AG04450 (cell line): Measurements from ENCODE around the gene AUTS2. TPM values are rescaled to one million over a fixed set of nuclear protein-coding genes. Genes with fewer than 3 reads are reported as not detected.

Experiments
- CTCF ChIA-PET: fragments of 300-600, 350-600 bp; formaldehyde crosslinking; extraction: SDS; loops from one replicate; lab custom pipeline; 2022; ENCODE audit warnings: antibody characterized with exemption, inconsistent platforms; lab: Charles Lee
- POLR2A ChIA-PET: fragments of 350-600 bp; formaldehyde crosslinking; extraction: SDS; loops from one replicate; lab custom pipeline; 2021; ENCODE audit warnings: antibody characterized with exemption, inconsistent platforms; lab: Yijun Ruan, JAX
- DNase-seq: peaks from one replicate; pipeline ENCODE4 v3.0.0-alpha.2; 2011; ENCODE audit warnings: low read depth, low spot score
- H3K27ac ChIP-seq: one replicate; pipeline ENCODE4 v1.5.1; 2012; ENCODE audit warnings: low read depth, low read length, control low read depth
- H3K27me3 ChIP-seq: one replicate; pipeline ENCODE4 v1.6.0; 2012; ENCODE audit warnings: low read length; ENCODE audit not compliant: control insufficient read depth, insufficient read depth
- H3K4me3 ChIP-seq: 2 replicates; pipeline ENCODE4 v1.5.1; 2011; ENCODE audit warnings: mild to moderate bottlenecking, low read depth, low read length, control low read depth
- H3K9me3 ChIP-seq: 2 replicates; pipeline ENCODE4 v1.5.1; 2012; ENCODE audit warnings: low read length; ENCODE audit not compliant: control insufficient read depth, insufficient read depth
- CTCF ChIP-seq: IDR thresholded peaks from 2 replicates; pipeline ENCODE4 v1.5.1; 2011; ENCODE audit warnings: low read depth, low read length, control low read depth, inconsistent platforms
- polyA plus RNA-seq: library from polyadenylated mRNA; depleted of rRNA; stranded (reverse); fragments of >200 nt; gene quantifications from 2 replicates; pipeline ENCODE4 v1.2.3, GENCODE V29; 2011

The AUTS2 gene
- polyA plus RNA-seq, 1 experiment, result 1.5 TPM

GRCh38 chr7:70789481-70790214 lies 1191.4 kb downstream of the AUTS2 start:
- Histone ChIP-seq H3K27ac (no peak overlapping the region), H3K9me3 (peaks cover 3% of the 10 kb centered on the region; the same call in 1 of the 2 replicates), H3K27me3 (no peaks in the 10 kb centered on the region), H3K4me3 (no peak overlapping the region)
- no peak for TF ChIP-seq CTCF
- no peak for DNase-seq
- ChIA-PET CTCF (no interaction called here), POLR2A (no interaction called here)

- ChIA-PET CTCF (no interaction called here), POLR2A (no interaction called here)
- no peak overlapping the region for H3K27ac ChIP-seq
- no peak overlapping the region for H3K4me3 ChIP-seq
- H3K27me3 ChIP-seq, result no peaks in the 10 kb centered on the region
- TF ChIP-seq CTCF, result no peak
- H3K9me3 ChIP-seq, result peaks cover 3% of the 10 kb centered on the region; the same call in 1 of the 2 replicates
- DNase-seq, result no peak
Observed at GRCh38 chr7:70790215-70791073, 1192.2 kb downstream of the AUTS2 start.

GRCh38 chr7:70791341-70791740 lies 1193.1 kb downstream of the AUTS2 start:
- Histone ChIP-seq H3K27me3 (no peaks in the 10 kb centered on the region), H3K9me3 (peaks cover 3% of the 10 kb centered on the region; the same call in 1 of the 2 replicates), H3K27ac (no peak overlapping the region), H3K4me3 (no peak overlapping the region)
- ChIA-PET POLR2A (no interaction called here), CTCF (no interaction called here)
- DNase-seq, result no peak
- no peak for TF ChIP-seq CTCF

- no peak for TF ChIP-seq CTCF
- no peak for DNase-seq
- POLR2A ChIA-PET, result no interaction called here
- CTCF ChIA-PET, result no interaction called here
- Histone ChIP-seq H3K9me3 (no peaks in the 10 kb centered on the region; the same call in 1 of the 2 replicates), H3K27ac (no peak overlapping the region), H3K4me3 (no peak overlapping the region), H3K27me3 (no peaks in the 10 kb centered on the region)
Observed at GRCh38 chr7:70793060-70793459, 1194.8 kb downstream of the AUTS2 start.

- no peaks in the 10 kb centered on the region; the same call in 1 of the 2 replicates for H3K9me3 ChIP-seq
- TF ChIP-seq CTCF, result no peak
- no peak for DNase-seq
- no peak overlapping the region for H3K27ac ChIP-seq
- no peaks in the 10 kb centered on the region for H3K27me3 ChIP-seq
- ChIA-PET POLR2A (no interaction called here), CTCF (no interaction called here)
- no peak overlapping the region for H3K4me3 ChIP-seq
Observed at GRCh38 chr7:70793821-70794220, 1195.5 kb downstream of the AUTS2 start.
